DMS153 (cell line): ENCODE data around the gene DDX1.
"Not testable (repeated sequence)": the region's sequence is repeated elsewhere in the genome, so short reads cannot be mapped to it uniquely, and the experiment has no call there.

Experiments used
- DNase-seq: peaks from one replicate; lab custom pipeline; 2025; lab: John Stamatoyannopoulos, UW

The DDX1 gene

GRCh38 chr2:15677141-15677843, 85.6 kb downstream of the DDX1 start:
- no peak for DNase-seq

- DNase-seq, result no peak
Observed at GRCh38 chr2:15678346-15678745, 86.7 kb downstream of the DDX1 start.

GRCh38 chr2:15678909-15679308, 87.2 kb downstream of the DDX1 start:
- DNase-seq, result no peak

- DNase-seq, result no peak
Observed at GRCh38 chr2:15679386-15679924, 87.8 kb downstream of the DDX1 start.

GRCh38 chr2:15680132-15680531, 88.5 kb downstream of the DDX1 start:
- not testable (repeated sequence) for DNase-seq
